ENCODE measurements around the gene RFX4. TPM values are rescaled to one million over a fixed set of nuclear protein-coding genes. Genes with fewer than 3 reads are reported as not detected.

Gene RFX4
- total and polyA plus RNA-seq, 10 of the 15 experiments (the other 5 are each of a cell fraction or from before 2014, with no cell fraction given) = 0.02 to 0.23 TPM; not detected in 8

DNA sequence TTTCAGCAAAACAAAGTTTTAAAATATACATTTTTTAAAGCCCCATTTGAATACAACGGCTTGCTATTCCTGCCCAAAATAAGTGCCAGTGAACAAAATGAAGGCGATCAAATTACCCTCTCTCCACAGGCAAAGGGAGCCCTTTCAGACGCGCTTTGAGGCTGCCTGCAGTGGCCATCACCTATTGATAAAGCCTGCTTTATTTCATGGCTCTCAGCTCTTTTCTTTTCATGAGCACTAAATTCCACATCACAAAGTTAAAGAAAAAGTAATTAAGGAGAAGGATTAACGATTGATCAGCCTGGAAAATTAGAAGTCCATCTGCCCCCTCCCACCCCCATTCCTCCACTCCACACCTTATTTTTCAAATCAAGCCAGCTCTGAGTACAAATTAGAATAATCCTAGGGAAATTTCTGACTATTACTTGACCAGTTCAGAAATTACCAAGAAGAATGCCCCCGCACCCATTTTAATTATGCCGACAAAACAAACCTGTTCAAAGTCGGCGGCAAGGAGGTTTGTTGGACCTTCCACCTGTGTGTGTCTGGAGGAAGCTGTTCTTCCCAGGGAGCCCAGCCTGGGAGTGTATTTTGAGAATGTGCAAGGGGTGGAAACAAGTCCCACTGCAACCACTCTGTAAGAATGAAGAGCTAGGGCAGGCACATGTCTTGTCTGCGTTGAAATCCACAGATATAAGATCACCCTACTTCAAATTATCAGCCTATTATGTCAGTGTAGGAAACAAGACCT is 127.5 kb downstream of the RFX4 start (continued):
- TF ChIP-seq, protein P1, sequence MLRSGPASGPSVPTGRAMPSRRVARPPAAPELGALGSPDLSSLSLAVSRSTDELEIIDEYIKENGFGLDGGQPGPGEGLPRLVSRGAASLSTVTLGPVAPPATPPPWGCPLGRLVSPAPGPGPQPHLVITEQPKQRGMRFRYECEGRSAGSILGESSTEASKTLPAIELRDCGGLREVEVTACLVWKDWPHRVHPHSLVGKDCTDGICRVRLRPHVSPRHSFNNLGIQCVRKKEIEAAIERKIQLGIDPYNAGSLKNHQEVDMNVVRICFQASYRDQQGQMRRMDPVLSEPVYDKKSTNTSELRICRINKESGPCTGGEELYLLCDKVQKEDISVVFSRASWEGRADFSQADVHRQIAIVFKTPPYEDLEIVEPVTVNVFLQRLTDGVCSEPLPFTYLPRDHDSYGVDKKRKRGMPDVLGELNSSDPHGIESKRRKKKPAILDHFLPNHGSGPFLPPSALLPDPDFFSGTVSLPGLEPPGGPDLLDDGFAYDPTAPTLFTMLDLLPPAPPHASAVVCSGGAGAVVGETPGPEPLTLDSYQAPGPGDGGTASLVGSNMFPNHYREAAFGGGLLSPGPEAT (IDR thresholded peaks at IDR 0.05; ENCODE audit: low read depth) = no peak
- no peak for TF ChIP-seq IRF4 (IDR thresholded peaks at IDR 0.05; ENCODE audit: low read depth, low read length)
- TF ChIP-seq GABPA (IDR thresholded peaks at IDR 0.05; ENCODE audit: low read depth) = no peak
- TF ChIP-seq, protein P2, sequence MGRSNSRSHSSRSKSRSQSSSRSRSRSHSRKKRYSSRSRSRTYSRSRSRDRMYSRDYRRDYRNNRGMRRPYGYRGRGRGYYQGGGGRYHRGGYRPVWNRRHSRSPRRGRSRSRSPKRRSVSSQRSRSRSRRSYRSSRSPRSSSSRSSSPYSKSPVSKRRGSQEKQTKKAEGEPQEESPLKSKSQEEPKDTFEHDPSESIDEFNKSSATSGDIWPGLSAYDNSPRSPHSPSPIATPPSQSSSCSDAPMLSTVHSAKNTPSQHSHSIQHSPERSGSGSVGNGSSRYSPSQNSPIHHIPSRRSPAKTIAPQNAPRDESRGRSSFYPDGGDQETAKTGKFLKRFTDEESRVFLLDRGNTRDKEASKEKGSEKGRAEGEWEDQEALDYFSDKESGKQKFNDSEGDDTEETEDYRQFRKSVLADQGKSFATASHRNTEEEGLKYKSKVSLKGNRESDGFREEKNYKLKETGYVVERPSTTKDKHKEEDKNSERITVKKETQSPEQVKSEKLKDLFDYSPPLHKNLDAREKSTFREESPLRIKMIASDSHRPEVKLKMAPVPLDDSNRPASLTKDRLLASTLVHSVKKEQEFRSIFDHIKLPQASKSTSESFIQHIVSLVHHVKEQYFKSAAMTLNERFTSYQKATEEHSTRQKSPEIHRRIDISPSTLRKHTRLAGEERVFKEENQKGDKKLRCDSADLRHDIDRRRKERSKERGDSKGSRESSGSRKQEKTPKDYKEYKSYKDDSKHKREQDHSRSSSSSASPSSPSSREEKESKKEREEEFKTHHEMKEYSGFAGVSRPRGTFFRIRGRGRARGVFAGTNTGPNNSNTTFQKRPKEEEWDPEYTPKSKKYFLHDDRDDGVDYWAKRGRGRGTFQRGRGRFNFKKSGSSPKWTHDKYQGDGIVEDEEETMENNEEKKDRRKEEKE (IDR thresholded peaks at IDR 0.05) = no peak
- TF ChIP-seq MYC (IDR thresholded peaks at IDR 0.05; ENCODE audit: insufficient read depth, insufficient read length, insufficient replicate concordance, low read length, severe bottlenecking) = no peak
- TF ChIP-seq, protein P3, sequence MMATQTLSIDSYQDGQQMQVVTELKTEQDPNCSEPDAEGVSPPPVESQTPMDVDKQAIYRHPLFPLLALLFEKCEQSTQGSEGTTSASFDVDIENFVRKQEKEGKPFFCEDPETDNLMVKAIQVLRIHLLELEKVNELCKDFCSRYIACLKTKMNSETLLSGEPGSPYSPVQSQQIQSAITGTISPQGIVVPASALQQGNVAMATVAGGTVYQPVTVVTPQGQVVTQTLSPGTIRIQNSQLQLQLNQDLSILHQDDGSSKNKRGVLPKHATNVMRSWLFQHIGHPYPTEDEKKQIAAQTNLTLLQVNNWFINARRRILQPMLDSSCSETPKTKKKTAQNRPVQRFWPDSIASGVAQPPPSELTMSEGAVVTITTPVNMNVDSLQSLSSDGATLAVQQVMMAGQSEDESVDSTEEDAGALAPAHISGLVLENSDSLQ (IDR thresholded peaks at IDR 0.05) = no peak
- TF ChIP-seq RCOR1 (conservative IDR thresholded peaks at IDR 0.05; ENCODE audit: low read depth, low read length) = no peak
- TF ChIP-seq, protein P4, sequence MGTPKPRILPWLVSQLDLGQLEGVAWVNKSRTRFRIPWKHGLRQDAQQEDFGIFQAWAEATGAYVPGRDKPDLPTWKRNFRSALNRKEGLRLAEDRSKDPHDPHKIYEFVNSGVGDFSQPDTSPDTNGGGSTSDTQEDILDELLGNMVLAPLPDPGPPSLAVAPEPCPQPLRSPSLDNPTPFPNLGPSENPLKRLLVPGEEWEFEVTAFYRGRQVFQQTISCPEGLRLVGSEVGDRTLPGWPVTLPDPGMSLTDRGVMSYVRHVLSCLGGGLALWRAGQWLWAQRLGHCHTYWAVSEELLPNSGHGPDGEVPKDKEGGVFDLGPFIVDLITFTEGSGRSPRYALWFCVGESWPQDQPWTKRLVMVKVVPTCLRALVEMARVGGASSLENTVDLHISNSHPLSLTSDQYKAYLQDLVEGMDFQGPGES (IDR thresholded peaks at IDR 0.05) = no peak
- TF ChIP-seq, protein P5, sequence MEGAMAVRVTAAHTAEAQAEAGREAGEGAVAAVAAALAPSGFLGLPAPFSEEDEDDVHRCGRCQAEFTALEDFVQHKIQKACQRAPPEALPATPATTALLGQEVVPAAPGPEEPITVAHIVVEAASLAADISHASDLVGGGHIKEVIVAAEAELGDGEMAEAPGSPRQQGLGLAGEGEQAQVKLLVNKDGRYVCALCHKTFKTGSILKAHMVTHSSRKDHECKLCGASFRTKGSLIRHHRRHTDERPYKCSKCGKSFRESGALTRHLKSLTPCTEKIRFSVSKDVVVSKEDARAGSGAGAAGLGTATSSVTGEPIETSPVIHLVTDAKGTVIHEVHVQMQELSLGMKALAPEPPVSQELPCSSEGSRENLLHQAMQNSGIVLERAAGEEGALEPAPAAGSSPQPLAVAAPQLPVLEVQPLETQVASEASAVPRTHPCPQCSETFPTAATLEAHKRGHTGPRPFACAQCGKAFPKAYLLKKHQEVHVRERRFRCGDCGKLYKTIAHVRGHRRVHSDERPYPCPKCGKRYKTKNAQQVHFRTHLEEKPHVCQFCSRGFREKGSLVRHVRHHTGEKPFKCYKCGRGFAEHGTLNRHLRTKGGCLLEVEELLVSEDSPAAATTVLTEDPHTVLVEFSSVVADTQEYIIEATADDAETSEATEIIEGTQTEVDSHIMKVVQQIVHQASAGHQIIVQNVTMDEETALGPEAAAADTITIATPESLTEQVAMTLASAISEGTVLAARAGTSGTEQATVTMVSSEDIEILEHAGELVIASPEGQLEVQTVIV (IDR thresholded peaks at IDR 0.05; ENCODE audit: borderline replicate concordance, partially characterized antibody) = no peak
- TF ChIP-seq ZZZ3 (IDR thresholded peaks at IDR 0.05; ENCODE audit: control insufficient read depth, insufficient read length, low read depth) = no peak

All from GM12878 (cell line).